Gastrocnemius medialis (tissue), 4 donors: ENCODE data around the gene RGPD3.
"Not testable (repeated sequence)": the region's sequence is repeated elsewhere in the genome, so short reads cannot be mapped to it uniquely, and the experiment has no call there.

ENCODE experiments used
- CTCF ChIP-seq, 5 experiments: fragments of 450-650 bp in 3 of 5; fragments of 200-600 bp in 2 of 5; sonication (generic) in 2 of 5; IDR thresholded peaks in 4 of 5; conservative IDR thresholded peaks in 1 of 5; 1 replicate in 4 of 5; 2 replicates in 1 of 5; pipeline ENCODE4 v1.5.1; 2016 to 2019; ENCODE audit warnings: antibody characterized with exemption in 5 of 5, mild to moderate bottlenecking in 3 of 5, moderate library complexity in 3 of 5
- POLR2A ChIP-seq, 2 donors: fragments of 450-650 bp; IDR thresholded peaks; one replicate each; pipeline ENCODE4 v1.6.1; 2017; ENCODE audit warnings: antibody characterized with exemption in 2 of 2, mild to moderate bottlenecking in 2 of 2, moderate library complexity in 2 of 2

- TF ChIP-seq CTCF (IDR thresholded peaks at IDR 0.05 in 4 of 5, conservative IDR thresholded peaks at IDR 0.05 in 1 of 5); POLR2A (IDR thresholded peaks at IDR 0.05): not testable (repeated sequence)
These were observed 24.7 kb upstream of the RGPD3 start for GRCh38 chr2:106492913-106493312.
